AG08396 (cell line): ENCODE results near the gene NRCAM.

Source experiments
- DNase-seq: peaks from one replicate; pipeline ENCODE4 v3.0.0; 2012; ENCODE audit warnings: low spot score, mixed read lengths

The NRCAM gene

DNA sequence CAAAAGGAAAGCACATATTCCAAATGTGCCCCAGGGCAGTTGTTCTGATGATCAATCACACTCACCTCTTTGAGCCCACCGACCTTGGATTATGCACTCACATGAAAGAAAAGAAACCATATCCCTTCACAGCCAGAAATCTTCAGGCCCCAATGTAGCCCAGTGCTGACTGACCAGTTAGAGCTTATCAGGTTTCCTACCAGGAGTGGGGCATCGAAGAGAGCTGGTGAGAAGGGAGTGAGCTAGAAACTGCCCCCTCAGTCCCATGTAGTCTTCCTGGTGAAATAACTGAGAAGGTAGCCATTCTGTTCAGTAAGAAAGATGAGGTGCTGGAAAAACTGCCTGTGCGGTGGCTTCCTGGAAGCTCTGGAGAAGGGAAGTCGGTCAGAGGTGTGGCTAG is 32.2 kb downstream of the NRCAM start:
- no peak for DNase-seq

DNA sequence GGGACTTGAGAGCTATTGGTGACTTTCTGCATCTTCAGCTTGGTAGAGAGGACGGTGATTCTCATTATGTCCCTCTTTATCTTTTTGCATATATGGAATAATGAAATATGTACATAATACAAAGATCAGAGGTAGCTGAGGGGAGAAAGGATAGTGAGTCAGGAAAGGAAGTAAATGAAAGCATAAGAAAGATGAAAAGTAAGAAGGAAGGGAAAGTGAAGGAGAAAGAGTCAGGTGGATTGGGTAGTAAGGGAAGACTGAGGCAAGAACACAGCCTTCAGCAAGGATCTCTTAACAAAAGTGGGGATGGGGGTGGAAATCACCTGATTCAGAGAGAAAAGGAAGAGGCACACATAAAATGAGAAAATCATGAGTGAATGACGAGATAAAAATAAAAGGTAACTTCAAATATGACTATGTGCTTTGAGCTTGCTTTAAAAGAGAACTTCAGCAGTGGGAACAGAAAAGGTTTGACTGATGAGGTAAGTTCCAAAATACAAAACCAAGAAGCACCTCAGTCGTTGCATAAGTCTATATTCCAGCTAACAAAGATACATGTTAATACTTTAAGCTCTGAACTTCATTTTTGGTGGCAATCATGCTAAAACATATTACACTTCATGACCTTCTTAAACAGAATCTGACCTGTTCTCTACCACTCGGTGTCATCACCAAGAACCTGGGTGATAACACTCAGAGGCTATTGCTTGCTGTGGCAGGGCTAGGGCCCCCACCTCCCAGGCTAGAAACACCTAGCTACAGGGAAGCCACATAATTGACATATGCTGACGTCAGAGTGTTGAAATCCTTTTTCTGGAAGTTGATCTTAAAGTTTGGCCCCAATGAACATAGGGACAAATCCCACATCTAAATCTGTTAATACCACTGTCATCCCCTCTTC is 32.9 kb downstream of the NRCAM start:
- no peak for DNase-seq

DNA sequence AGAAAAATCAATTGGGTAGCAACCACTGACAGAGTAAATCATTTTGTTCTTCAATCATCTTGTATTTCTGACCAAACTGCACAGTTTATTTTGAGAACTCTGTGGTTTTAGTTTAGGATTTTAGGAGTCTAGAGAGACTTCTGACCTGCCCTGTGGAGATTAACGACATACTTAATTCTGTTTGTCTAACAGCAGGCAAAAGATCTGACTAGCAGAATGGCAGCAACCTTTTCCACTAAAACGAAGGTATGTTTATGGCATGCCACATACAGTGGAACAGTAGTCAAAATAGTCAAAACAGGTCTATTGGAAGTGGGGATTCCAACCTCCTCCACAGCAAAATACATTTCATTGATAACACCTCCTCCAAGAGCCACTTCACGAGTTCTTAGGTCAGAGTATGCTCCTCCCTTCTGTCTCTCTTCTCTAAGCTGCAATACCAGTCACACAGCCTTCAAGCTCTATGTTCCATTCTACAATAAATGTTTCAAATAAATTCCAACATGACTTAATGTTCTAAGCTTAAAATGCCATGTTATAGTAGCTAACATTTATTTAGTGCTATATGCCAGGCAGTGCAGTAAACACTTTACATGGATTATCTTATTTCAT is 34.4 kb downstream of the NRCAM start:
- DNase-seq, result no peak

DNA sequence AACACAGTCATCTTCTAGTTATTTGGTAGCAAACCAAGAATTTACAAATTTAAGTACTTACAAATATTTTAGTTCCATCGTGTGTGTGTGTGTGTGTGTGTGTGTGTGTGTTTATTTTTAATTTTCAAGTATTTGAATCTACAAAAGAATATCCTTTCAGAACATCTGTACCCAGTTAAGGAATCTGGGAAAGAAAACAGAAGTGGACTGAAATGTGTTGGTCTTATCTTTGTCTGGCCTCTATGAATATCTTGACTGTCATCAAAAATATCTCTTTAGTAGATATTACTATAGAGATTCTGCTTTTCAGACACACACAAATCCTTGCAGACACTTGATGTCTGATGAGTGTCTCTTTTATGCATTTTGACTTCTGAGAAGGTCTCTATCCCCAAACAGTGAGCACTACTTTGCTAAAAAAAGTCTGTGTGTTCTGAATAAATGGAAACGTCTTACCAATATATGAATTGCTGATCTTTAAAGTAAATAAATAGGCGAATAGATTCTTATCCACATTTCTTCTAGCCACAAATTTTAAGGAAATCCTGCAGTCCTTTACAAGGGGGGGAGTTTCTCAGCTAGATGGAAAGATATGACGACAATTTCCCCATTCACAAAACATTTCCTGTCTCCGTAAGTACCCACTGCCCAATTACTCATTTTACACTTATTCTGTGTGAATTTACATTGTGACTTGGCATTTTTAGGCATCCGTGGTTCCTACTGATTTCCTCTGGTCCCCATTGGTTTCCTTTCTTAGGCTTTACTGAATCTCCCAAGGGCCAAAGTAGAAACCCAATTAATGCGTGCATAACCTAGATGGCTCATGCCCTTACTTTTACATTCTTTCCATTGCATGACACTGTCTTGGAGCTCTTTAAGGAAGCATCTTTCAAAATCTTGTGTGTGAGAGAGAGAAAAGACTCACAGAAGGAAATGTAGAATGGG is 36.0 kb downstream of the NRCAM start:
- no peak for DNase-seq

DNA sequence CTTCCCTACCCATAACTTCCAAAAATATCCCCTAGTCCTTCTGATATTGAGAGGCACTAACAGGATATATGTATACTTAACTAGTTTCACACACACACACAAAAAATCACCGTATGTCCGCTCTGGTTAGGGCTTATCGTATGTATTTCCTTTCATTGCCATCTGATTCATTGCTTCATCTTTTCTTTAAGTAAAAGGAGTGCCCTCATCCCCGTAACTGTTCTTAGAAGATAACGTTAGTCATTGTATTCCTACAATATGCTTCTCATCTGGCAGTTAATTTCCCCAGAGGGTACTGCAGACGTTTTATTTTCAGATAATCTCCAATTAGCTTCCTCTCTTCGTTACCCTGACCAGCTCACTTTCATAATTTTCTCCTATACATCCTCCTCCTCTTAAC is 37.3 kb downstream of the NRCAM start:
- no peak for DNase-seq

DNA sequence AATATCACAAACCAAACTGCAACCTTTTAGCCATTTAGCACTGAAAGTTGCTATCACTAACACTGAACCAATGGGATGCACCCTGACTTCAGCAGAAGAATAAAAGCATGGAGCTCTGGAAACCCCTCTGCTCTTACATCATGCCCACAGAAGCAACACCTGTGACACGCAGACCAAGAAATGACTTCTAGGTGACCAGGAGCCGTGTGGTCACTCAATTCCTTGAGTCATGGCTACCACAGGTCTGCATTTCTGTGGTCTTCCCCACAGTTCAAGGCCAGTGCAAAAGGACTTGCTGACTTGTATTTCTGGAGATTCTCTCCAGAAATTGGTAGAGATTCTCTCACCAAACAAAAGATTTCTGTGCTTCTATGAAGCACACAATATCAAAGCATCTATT is 38.3 kb downstream of the NRCAM start:
- DNase-seq, result no peak

DNA sequence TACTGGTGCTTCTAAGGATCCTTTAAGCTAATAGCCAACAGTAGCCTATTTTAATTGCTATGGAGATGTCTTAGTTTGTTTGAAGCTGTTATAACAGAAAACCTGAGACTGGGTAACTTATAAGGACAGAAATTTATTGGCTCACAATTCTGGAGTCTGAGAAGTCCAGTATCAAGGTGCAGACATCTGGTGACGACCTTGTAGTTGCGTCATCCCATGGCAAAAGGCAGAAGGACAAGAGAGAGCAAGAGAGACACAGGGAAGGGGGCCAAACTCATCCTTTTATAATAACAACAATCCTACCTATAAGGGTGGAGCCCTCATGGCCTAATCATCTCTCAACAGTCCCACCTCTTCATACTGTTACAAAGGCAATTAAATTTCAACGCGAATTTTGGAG is 39.1 kb downstream of the NRCAM start:
- no peak for DNase-seq

DNA sequence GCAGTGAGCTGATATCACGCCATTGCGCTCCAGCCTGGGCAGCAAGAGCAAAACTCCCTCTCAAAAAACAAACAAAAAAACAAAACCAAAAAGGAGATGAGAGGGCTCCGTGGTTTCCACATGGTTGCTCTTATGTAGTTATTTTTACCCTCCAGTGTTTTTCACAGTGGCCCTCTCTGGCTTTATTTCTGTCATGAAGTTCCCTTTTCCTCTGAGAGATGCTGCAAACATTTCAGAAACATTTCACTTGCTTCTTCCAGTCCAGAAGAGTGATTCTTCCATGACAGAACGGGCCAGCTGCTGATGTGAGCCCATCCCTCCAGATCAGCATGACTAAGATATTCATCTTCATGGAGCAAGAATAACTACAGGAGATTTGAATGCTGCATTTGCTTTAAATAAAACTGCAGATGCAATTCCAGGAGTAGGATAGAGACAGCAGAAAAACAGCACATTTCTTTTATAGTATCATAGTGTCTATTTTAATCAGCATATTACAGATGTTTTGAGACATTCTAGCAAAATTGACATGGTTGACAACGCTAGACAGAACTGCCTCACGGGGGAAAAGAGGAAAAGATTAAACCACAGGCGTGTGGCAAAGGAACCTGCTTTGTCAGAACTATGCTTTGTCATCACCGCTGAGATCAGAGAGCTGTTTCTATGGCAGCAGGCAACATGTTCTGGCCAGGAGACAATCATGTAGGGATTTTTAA is 40.3 kb downstream of the NRCAM start:
- peak; percentile 32 for DNase-seq

DNA sequence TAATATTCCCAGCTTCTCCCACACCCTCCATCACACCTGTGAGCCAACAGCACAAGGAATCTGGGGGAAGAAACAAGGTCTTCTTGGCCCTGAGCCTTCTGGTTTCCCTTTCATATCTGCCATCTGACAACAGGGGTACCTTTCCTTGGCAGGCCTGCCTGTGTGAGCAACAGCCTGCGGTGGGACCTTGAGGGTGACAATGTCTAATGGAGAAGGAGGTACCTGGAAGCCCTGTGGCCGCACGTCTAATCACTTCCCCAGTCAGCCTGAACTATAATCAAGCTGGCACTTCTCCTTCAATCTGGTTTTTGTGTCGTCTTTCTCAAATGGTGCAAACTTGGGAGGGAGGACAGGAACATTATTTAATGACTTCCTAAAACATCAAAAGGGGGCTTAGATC is 41.2 kb downstream of the NRCAM start:
- no peak for DNase-seq

DNA sequence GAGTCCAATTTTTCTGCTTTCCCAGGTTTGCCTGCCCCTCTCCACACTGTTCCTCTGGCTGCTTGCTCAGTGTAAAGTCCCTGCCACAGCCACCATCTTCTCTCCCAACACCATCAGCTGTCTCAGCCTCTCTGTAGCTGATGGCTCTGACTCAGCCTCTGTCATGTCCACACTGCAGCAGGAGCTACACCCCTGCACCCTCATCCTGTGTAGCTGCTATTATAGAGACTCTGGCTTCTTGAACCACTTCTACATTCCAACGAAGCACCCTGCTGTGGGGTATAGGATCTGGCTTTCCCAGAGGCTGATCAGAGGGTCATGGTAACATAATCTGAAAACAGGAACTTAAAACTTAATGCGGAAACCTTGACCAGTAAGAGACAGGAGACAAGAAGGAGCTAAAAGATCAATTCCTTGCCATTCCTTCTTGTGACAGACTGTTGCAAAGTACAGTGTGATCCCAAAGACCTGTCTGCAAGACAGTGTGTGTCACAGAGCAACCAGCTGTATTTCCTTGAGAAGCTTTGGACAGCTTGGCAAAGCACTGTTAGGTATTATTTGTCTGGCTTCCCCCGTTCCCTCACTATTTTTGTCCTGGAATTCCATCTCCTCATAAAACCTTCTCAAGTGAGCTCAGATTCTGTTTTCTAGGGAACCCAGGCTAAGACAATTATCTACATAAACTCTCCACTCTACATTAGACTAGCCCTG is 42.3 kb downstream of the NRCAM start:
- DNase-seq, result peak; percentile 17

DNA sequence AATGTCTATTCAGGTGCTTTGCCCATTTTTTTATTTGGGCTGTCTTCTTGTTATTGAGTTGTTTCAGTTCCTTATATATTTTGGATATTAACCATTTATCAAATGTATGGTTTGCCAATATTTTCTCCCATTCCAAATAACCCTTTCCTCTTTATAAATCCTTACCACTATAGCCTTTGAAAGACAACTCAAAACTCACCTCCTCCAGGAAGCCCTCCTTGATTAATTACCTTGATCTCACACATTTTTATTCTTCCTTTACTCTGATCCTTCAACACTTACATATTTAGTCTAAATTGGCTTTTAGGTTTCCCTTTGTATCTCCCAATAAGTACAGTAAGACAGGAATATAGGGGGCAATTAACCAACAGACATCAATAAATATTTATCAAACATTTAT is 42.9 kb downstream of the NRCAM start:
- no peak for DNase-seq

DNA sequence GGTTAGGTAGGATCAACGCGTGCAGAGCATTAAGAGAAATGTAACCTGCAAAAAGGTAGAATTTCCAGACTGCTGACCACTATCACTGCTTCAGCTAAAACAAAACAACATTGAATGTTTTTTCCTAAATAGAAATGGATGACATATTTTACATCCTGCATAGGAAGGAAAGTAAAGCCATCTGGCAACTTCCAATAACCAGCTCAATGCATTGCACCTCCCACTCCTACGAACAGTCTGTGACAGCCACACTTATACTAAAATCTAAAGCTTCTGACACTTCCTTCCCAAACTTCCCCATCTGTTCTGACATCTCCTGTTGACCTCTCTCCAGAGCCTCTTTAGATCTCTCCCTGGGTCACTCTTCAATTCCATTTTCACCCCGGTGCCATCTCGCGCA is 47.1 kb downstream of the NRCAM start:
- DNase-seq, result no peak

DNA sequence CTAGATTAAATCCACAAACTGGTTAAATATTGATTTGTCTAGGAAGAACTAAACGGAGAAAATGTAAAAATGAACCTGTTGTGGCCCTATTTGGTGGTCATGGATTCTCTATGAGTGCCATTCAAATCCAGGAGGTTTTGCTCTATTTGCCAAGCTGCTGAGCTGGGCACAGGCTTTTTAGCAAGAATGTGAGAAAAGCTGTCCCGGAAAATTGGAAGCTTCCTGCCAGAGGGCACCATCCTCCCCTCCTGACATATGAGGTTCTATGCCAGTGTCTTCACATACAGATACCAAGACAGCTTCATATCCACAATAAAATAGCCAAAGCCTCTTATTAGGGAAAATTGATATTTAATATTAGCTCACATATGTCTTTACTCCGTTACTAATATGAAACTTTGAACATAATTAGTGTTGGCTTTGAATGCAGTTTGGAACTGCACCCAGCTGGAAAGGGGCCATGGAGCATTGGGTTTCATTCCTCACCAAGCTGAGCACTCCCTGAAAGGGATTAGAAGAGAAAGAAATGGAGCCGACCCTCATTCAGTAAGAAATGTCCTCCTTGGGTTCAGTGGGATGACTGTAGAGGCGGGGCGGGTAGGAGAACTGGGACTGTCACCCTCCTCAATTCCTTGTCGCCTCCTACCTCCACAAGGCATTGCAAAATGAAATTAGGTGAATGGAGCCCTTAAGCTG is 47.8 kb downstream of the NRCAM start:
- no peak for DNase-seq

DNA sequence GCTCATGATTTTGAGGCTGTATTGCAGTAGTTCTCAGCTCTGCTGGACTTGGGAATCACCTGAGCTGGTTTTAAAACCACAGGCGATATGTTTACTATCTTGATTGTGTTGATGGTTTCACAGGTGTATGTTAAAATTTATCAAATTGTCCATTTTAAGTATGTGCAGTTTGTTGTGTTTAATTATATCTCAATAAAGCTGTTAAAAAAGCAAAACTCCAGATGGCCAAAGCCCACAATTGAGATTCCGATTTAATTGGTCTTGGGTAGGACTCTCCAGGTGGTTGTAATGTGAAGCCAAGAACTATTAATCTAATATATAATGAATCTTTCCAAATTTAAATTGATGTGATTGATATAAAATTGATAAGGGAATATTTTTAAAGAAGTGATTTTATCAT is 48.6 kb downstream of the NRCAM start:
- DNase-seq, result no peak

DNA sequence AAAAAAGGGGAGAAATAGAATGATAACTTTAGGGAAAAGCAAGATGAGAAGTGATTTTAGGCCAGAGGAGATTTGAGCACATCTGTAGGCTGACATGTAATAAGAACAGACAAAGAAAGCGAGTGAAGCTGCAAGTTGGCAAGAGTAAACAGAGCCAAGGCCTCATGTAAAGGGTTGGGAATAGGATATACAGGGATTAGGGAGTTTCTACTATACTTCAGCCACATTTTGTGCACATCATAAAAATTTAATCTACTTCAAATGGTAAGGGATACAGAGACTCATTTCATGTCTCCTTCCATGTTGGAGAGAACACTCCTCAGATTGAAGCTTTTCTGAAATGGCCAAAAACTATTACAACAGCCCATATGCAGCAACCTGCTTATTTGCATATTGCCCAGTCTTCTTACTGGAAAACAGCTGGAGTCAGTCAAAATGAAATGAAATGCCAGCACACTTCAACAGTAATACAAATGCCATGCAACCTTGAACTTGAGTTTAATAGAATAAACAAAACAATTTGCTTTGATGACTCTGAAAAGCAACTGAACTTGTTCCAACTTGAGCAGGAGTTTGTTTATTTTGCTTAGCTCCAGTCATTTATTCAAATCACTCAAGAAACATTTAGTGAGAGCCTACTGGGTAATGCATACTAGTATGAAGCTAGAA is 49.9 kb downstream of the NRCAM start:
- DNase-seq, result peak; percentile 9

DNA sequence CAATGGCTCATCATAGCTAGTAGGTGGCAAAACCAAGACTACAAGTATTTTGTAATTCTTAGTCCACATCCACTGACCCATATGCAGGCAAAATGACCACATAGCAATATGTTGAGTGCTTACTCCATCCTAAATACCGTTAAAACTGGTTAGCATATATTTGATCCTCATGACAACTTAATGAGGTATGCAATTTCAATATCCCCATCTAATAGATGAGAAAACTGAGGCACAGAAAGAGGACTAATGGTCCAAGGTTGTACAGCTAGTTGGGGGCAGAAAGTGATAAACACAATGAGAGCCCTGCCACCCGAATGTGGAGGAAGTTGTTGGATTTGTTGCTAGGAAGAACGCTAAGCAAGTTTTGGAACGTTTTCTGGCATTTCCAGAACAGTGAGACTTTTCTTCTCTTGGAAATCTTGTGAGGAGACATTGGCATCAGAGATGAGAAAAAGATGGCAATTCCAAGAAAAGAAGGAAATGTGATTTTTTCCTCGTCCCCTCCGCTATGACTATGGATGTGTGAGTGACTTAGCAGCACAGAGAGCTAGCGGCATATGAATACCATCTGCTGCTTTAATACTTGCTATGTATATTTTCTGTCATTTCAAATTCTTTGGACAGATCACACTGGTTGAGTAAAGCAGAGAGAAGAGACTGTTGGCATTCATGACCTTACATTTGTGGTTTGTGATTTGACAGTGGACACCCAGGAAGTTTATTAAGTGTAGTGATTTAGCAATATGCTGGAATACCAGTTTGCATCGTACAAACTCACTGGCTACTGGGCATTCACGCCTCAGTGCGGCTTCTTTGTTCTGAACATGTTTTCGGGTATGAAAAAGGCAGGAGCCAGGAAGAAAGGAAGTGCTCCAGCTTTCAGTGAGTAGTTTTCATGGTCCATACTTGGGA is 51.5 kb downstream of the NRCAM start:
- DNase-seq, result no peak

DNA sequence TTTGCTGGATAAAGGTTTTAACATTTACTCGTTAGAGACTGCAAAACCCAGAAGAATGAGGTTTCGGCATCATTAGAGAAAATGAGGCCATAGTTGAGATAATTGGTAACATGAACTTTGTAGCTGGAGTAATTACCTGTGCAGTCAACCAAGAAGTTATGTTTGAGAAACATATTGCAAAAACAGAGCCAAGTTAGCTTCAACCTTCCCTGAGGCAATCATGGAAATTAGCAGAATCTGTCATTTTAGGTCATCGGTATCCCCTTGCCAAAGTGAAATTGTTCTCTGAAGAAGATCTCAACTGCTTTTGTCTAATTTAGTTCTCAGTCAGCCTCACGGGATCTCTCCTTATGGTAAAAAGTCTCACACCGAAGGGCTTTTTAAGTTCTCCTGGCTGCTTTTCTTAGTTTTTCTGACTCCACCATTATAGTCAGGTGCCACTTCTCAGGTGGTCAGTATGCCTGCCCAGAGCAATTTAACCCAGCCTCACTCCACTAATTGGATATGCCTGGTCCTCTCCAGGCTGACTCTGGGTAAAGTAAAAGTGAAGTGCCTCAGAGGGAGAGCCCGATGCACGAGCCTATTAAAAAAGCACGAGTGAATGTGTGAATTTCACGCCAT is 52.5 kb downstream of the NRCAM start:
- no peak for DNase-seq

DNA sequence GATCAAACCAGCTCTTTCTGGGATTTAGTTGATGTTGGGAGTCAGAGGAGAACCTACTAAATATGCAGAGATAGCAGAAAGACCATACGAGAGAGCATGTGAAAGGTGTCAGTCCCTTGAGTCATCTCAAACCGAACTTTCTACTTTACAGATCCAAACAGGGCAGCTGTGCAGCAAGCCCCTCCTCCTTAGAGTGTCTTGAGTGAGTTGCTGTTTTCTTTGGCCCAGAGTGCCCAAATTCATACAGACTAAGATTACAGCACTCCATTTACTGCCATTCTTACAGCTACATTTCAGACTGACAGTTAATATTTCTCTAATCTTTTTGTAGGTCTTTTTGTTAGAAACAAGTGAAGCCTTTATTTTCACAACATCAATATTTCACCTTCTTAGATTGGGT is 53.4 kb downstream of the NRCAM start:
- no peak for DNase-seq

DNA sequence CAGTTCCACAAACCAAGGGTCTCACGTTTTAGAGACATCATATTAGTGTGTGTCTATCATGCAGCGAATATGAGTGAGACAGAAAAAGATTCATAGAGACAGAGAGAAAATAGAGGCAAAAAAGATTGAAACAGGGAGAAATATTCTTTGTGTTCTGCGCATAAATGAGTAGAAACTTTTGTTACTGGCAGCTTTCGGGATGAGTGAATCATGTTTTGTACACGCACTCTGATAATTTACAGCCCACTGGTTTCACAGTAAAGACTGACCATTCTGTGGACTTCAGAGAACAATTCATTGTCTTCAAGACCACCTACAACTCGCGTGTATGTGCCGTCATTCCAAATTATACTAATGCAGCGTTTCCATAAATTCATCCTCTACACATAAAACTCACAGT is 60.2 kb downstream of the NRCAM start:
- no peak for DNase-seq
